Progenitor cell of endocrine pancreas (in vitro differentiated cells): ENCODE measurements around the gene CMTM8. TPM values are rescaled to one million over a fixed set of nuclear protein-coding genes. Genes with fewer than 3 reads are reported as not detected.
"Not testable (repeated sequence)": the region's sequence is repeated elsewhere in the genome, so short reads cannot be mapped to it uniquely, and the experiment has no call there.

Source experiments
- DNase-seq: peaks from one replicate; pipeline ENCODE4 v3.0.0; 2021; ENCODE audit warnings: low spot score; ENCODE audit not compliant: unreplicated experiment
- H3K27ac Mint-ChIP-seq: 2 replicates; pipeline ENCODE4 v1.8.0; 2021; ENCODE audit warnings: mild to moderate bottlenecking, moderate library complexity, mixed read lengths
- H3K27me3 Mint-ChIP-seq: 2 replicates; pipeline ENCODE4 v1.8.0; 2021; ENCODE audit warnings: mixed read lengths
- H3K36me3 Mint-ChIP-seq: 2 replicates; pipeline ENCODE4 v1.8.0; 2022; ENCODE audit warnings: mixed read lengths; ENCODE audit not compliant: insufficient read depth
- H3K4me1 Mint-ChIP-seq: 2 replicates; pipeline ENCODE4 v1.8.0; 2021; ENCODE audit warnings: low read depth, mixed read lengths
- H3K4me3 Mint-ChIP-seq: 2 replicates; pipeline ENCODE4 v1.8.0; 2021; ENCODE audit warnings: low read depth, mild to moderate bottlenecking, moderate library complexity, mixed read lengths
- H3K9me3 Mint-ChIP-seq: 2 replicates; pipeline ENCODE4 v1.8.0; 2021; ENCODE audit warnings: low read depth, mixed read lengths
- CTCF ChIP-seq: fragments of 200-600 bp; sonication (generic); IDR thresholded peaks from one replicate; pipeline ENCODE4 v1.5.0; 2021; ENCODE audit warnings: antibody characterized with exemption, mild to moderate bottlenecking; ENCODE audit not compliant: unreplicated experiment
- total RNA-seq: library from RNA; stranded (reverse); gene quantifications from 2 replicates; pipeline ENCODE4 v1.2.1, GENCODE V29; 2021

CMTM8 gene
- total RNA-seq, 1 donor from 2014 or later: 39.1 TPM

GRCh38 chr3:32226875-32227500 lies 11.5 kb upstream of the CMTM8 start:
- no peak for DNase-seq
- H3K27ac Mint-ChIP-seq: no peak overlapping the region
- H3K27me3 Mint-ChIP-seq: no peaks in the 10 kb centered on the region
- peaks cover 5% of the 10 kb centered on the region for H3K9me3 Mint-ChIP-seq
- no peak for TF ChIP-seq CTCF
- H3K4me3 Mint-ChIP-seq: no peak overlapping the region
- peaks cover 1% of the 10 kb centered on the region for H3K36me3 Mint-ChIP-seq
- peaks cover 37% of the 10 kb centered on the region for H3K4me1 Mint-ChIP-seq

GRCh38 chr3:32228743-32229142 lies 9.7 kb upstream of the CMTM8 start:
- H3K27me3 Mint-ChIP-seq, H3K9me3 Mint-ChIP-seq: not testable (repeated sequence)

GRCh38 chr3:32229565-32229964 lies 8.9 kb upstream of the CMTM8 start:
- Mint-ChIP-seq H3K27ac (no peak overlapping the region), H3K4me1 (peaks cover 17% of the 10 kb centered on the region), H3K4me3 (no peak overlapping the region), H3K36me3 (peaks cover 1% of the 10 kb centered on the region), H3K9me3 (peaks cover 5% of the 10 kb centered on the region), H3K27me3 (no peaks in the 10 kb centered on the region)
- no peak for DNase-seq
- no peak for TF ChIP-seq CTCF

More at GRCh38 chr3:32228743-32229142, 9.7 kb upstream of the CMTM8 start:
- DNase-seq, H3K36me3 Mint-ChIP-seq, H3K4me3 Mint-ChIP-seq, H3K27ac Mint-ChIP-seq: not testable (repeated sequence)
- H3K4me1 Mint-ChIP-seq: peaks cover 26% of the 10 kb centered on the region

GRCh38 chr3:32236377-32236776 lies 2.1 kb upstream of the CMTM8 start:
- Mint-ChIP-seq H3K9me3 (no peaks in the 10 kb centered on the region), H3K36me3 (peaks cover 5% of the 10 kb centered on the region), H3K4me1 (peaks cover 37% of the 10 kb centered on the region), H3K27me3 (no peaks in the 10 kb centered on the region), H3K27ac (no peak overlapping the region), H3K4me3 (peak overlapping the region; percentile 89)
- no peak for DNase-seq
- TF ChIP-seq CTCF: no peak

GRCh38 chr3:32237670-32238452 lies 619 bp upstream of the CMTM8 start:
- peak; percentile 48 for DNase-seq
- peaks cover 41% of the 10 kb centered on the region for H3K4me1 Mint-ChIP-seq
- H3K27me3 Mint-ChIP-seq: no peaks in the 10 kb centered on the region
- H3K4me3 Mint-ChIP-seq: peak overlapping the region; percentile 89
- peak overlapping the region; percentile 97 for H3K27ac Mint-ChIP-seq
- peaks cover 8% of the 10 kb centered on the region for H3K36me3 Mint-ChIP-seq
- H3K9me3 Mint-ChIP-seq: no peaks in the 10 kb centered on the region
- no peak for TF ChIP-seq CTCF
